Keratinocyte (primary cell): ENCODE measurements around the gene TMEM235. TPM values are rescaled to one million over a fixed set of nuclear protein-coding genes. Genes with fewer than 3 reads are reported as not detected.

Experiments used
- DNase-seq: peaks from one replicate; pipeline ENCODE4 v3.0.0-alpha.2; 2011; ENCODE audit warnings: low read depth, missing footprints, low spot score
- FAIRE-seq: peaks from 2 replicates; lab custom pipeline; 2011; peaks lifted over from hg19 to GRCh38; lab: Jason Lieb, UNC
- H2AFZ ChIP-seq: 2 replicates; pipeline ENCODE4 v1.6.0; 2012; ENCODE audit warnings: low read length, control low read depth, inconsistent platforms; ENCODE audit not compliant: control insufficient read depth
- H3K27ac ChIP-seq: 2 replicates; pipeline ENCODE4 v1.5.1; 2011; ENCODE audit warnings: low read length; ENCODE audit not compliant: control insufficient read depth, insufficient read depth
- H3K27me3 ChIP-seq: 3 replicates; pipeline ENCODE4 v1.6.0; 2011; ENCODE audit warnings: low read length; ENCODE audit not compliant: control insufficient read depth, insufficient read depth; ENCODE audit errors: extremely low read depth
- H3K36me3 ChIP-seq, 2 experiments: 2 replicates in 1 of 2; 3 replicates in 1 of 2; pipeline ENCODE4 v1.5.1; 2011; ENCODE audit warnings: low read length in 2 of 2, mild to moderate bottlenecking in 1 of 2; ENCODE audit not compliant: control insufficient read depth in 2 of 2, insufficient read depth in 2 of 2; ENCODE audit errors: extremely low read depth in 1 of 2
- H3K4me1 ChIP-seq: 3 replicates; pipeline ENCODE4 v1.5.1; 2011; ENCODE audit warnings: low read length; ENCODE audit not compliant: control insufficient read depth, insufficient read depth; ENCODE audit errors: extremely low read depth
- H3K4me2 ChIP-seq: 3 replicates; pipeline ENCODE4 v1.6.0; 2011; ENCODE audit warnings: low read depth, low read length; ENCODE audit not compliant: control insufficient read depth, insufficient read depth; ENCODE audit errors: extremely low read depth
- H3K4me3 ChIP-seq, 3 experiments: fragments of 200-600 bp in 1 of 3; sonication (generic) in 1 of 3; 2 replicates in 2 of 3; 3 replicates in 1 of 3; pipeline ENCODE4 v1.5.1; 2011 to 2016; ENCODE audit warnings: low read length in 3 of 3, mild to moderate bottlenecking in 3 of 3, control low read depth in 2 of 3, inconsistent platforms in 1 of 3, low read depth in 1 of 3, mixed read lengths in 1 of 3, mixed run types in 1 of 3, moderate library complexity in 1 of 3; ENCODE audit not compliant: control insufficient read depth in 2 of 3, insufficient read depth in 2 of 3; ENCODE audit errors: extremely low read depth in 1 of 3
- H3K79me2 ChIP-seq: 2 replicates; pipeline ENCODE4 v1.6.0; 2012; ENCODE audit warnings: low read length; ENCODE audit not compliant: control insufficient read depth, insufficient read depth
- H3K9ac ChIP-seq: 3 replicates; pipeline ENCODE4 v1.6.0; 2011; ENCODE audit warnings: low read length; ENCODE audit not compliant: control insufficient read depth, insufficient read depth; ENCODE audit errors: extremely low read depth
- H3K9me1 ChIP-seq: 3 replicates; pipeline ENCODE4 v1.6.0; 2011; ENCODE audit warnings: low read length; ENCODE audit not compliant: control insufficient read depth, insufficient read depth; ENCODE audit errors: extremely low read depth
- H3K9me3 ChIP-seq: 2 replicates; pipeline ENCODE4 v1.5.1; 2012; ENCODE audit warnings: low read depth, low read length; ENCODE audit not compliant: control insufficient read depth
- H4K20me1 ChIP-seq: 3 replicates; pipeline ENCODE4 v1.6.0; 2011; ENCODE audit warnings: low read length; ENCODE audit not compliant: control insufficient read depth, insufficient read depth; ENCODE audit errors: extremely low read depth
- EZH2 ChIP-seq: IDR thresholded peaks from one replicate; pipeline ENCODE4 v1.6.1; 2012; ENCODE audit warnings: inconsistent platforms, mild to moderate bottlenecking, low read length, moderate library complexity
- dilution Hi-C: fragments of 300-500 bp; cut with MboI; formaldehyde crosslinking; loops from one replicate; pipeline ENCODE4 v1.7.0; 2020; ENCODE audit warnings: low sequenced_read_pairs; ENCODE audit not compliant: extremely low pct_ligation_motif_present
- polyA plus RNA-seq, 5 experiments: library from polyadenylated mRNA; depleted of rRNA in 3 of 5; stranded (reverse) in 3 of 5; stranded (forward) in 1 of 5; unstranded in 1 of 5; fragments of >200 nt; gene quantifications; 1 replicate in 1 of 5; 2 replicates in 3 of 5; 3 replicates in 1 of 5; pipeline versions ENCODE4 v1.2.1 to v1.2.3, GENCODE V29; 2011 to 2012; ENCODE audit warnings: missing spikeins in 2 of 5, low read depth in 1 of 5, low replicate concordance in 1 of 5
- TF ChIP-seq, protein P1 (sequence below), 3 experiments: IDR thresholded peaks in 1 of 3; conservative IDR thresholded peaks in 1 of 3; optimal IDR thresholded peaks in 1 of 3; 2 replicates in 2 of 3; 3 replicates in 1 of 3; pipeline versions ENCODE3 to v1.5.1; 2011; ENCODE audit warnings: low read length in 3 of 3, mild to moderate bottlenecking in 3 of 3, moderate library complexity in 2 of 3, control low read depth in 1 of 3, inconsistent platforms in 1 of 3; ENCODE audit not compliant: insufficient read depth in 2 of 3; ENCODE audit errors: extremely low read depth in 1 of 3

The TMEM235 gene
- polyA plus RNA-seq, 1 donor (not counting 4 experiments of a cell fraction or from before 2014, with no cell fraction given), result not detected

DNA sequence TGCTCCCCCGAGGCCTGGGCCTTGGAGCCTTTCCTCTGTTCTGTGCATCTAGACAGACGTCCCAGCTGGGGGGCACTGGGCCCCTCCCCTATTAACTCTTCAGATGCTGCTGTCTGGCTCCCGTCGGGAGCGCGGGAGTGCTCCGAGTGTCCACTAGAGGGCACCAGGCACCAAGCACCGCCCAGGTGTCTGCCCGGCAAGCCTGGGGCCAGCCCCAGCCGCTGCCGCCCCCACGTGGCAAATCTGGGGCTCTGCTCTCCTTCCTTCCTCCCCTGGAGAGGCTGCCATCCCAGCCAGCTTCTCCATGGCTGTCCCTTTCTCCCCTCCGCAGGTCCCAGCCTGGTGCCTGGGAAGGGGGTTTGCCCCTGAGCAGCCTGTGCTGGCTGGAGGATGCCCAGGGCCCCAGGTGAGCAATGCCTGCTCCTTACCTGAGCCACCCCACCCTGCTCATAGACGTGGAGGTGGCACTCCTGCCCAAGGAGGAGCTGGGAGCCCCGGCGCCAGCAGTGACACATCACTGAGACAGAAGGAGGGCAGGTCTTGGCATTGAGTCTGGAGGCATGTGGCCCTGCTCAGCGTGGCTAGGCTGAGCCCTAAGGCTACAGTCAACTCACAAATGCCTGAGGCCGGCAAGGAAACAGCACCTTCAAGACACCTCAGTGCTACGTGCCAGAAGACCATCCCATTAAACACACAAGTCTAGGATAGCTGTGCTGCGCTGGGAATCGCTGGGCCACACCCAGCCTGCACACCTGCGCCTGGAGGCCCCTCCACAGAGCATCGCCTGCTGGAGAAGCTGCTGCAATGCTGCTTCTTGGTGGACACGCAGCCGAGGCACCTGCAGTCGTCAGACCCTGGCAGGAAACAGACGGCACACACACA lies 19.7 kb downstream of the TMEM235 start:
- Histone ChIP-seq H4K20me1 (no peaks in the 10 kb centered on the region), H3K9me1 (no peaks in the 10 kb centered on the region), H2AFZ (peak overlapping the region; percentile 93), H3K27me3 (peaks cover 13% of the 10 kb centered on the region), H3K9me3 (no peaks in the 10 kb centered on the region), H3K9ac (peak overlapping the region; percentile 58), H3K27ac (peak overlapping the region; percentile 56), H3K4me3 (peak overlapping the region in 2 of 3 experiments; percentile 45 to 46), H3K79me2 (no peaks in the 10 kb centered on the region), H3K4me2 (peak overlapping the region; percentile 82), H3K4me1 (peaks cover 9% of the 10 kb centered on the region), H3K36me3 (no peaks in the 10 kb centered on the region)
- DNase-seq (peak; percentile 85), FAIRE-seq (peak; percentile 36)
- dilution Hi-C loops, result no loop called here
- TF ChIP-seq EZH2, result peak; percentile 38
- TF ChIP-seq, protein P1, sequence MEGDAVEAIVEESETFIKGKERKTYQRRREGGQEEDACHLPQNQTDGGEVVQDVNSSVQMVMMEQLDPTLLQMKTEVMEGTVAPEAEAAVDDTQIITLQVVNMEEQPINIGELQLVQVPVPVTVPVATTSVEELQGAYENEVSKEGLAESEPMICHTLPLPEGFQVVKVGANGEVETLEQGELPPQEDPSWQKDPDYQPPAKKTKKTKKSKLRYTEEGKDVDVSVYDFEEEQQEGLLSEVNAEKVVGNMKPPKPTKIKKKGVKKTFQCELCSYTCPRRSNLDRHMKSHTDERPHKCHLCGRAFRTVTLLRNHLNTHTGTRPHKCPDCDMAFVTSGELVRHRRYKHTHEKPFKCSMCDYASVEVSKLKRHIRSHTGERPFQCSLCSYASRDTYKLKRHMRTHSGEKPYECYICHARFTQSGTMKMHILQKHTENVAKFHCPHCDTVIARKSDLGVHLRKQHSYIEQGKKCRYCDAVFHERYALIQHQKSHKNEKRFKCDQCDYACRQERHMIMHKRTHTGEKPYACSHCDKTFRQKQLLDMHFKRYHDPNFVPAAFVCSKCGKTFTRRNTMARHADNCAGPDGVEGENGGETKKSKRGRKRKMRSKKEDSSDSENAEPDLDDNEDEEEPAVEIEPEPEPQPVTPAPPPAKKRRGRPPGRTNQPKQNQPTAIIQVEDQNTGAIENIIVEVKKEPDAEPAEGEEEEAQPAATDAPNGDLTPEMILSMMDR (optimal IDR thresholded peaks at IDR 0.05 in 1 of 3, IDR thresholded peaks at IDR 0.05 in 1 of 3, conservative IDR thresholded peaks at IDR 0.05 in 1 of 3; ENCODE audit: extremely low read depth in 1 of 3, insufficient read depth in 2 of 3, low read length in 3 of 3), result peak; percentile 98 to 100 (median 99)

DNA sequence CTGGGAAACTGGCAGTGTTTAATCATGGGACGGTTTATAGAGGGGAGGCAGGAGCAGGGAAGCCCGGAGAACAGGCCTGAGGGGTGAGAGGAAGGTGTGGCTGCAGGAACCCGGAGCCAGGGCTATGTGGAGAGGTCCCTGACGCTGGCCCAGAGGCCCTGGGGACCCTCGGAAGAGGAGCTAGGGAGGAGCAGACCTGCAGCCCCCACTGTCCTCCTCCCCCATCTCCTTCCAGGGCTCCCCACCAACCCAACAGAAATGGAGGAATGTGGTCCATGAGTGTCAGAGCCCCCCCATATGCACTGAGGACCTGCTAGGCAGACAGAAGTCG lies 20.3 kb downstream of the TMEM235 start:
- H3K79me2 ChIP-seq, result no peaks in the 10 kb centered on the region
- no peak overlapping the region for H3K9ac ChIP-seq
- H3K4me3 ChIP-seq, result no peak overlapping the region
- peaks cover 13% of the 10 kb centered on the region for H3K27me3 ChIP-seq
- no peak for FAIRE-seq
- no peaks in the 10 kb centered on the region for H3K9me1 ChIP-seq
- H3K27ac ChIP-seq, result no peak overlapping the region
- no peak for DNase-seq
- H4K20me1 ChIP-seq, result no peaks in the 10 kb centered on the region
- H2AFZ ChIP-seq, result no peak overlapping the region
- H3K36me3 ChIP-seq, result no peaks in the 10 kb centered on the region
- peak overlapping the region; percentile 82 for H3K4me2 ChIP-seq
- no peaks in the 10 kb centered on the region for H3K9me3 ChIP-seq
- TF ChIP-seq, protein P1 (optimal IDR thresholded peaks at IDR 0.05 in 1 of 3, IDR thresholded peaks at IDR 0.05 in 1 of 3, conservative IDR thresholded peaks at IDR 0.05 in 1 of 3; ENCODE audit: extremely low read depth in 1 of 3, insufficient read depth in 2 of 3, low read length in 3 of 3), result no peak
- TF ChIP-seq EZH2, result no peak
- dilution Hi-C loops, result no loop called here
- peaks cover 9% of the 10 kb centered on the region for H3K4me1 ChIP-seq
